ENCODE measurements around the gene FUT3. TPM values are rescaled to one million over a fixed set of nuclear protein-coding genes. Genes with fewer than 3 reads are reported as not detected.

The FUT3 gene
- total RNA-seq, 1 donor from 2014 or later: 20.9 TPM

DNA sequence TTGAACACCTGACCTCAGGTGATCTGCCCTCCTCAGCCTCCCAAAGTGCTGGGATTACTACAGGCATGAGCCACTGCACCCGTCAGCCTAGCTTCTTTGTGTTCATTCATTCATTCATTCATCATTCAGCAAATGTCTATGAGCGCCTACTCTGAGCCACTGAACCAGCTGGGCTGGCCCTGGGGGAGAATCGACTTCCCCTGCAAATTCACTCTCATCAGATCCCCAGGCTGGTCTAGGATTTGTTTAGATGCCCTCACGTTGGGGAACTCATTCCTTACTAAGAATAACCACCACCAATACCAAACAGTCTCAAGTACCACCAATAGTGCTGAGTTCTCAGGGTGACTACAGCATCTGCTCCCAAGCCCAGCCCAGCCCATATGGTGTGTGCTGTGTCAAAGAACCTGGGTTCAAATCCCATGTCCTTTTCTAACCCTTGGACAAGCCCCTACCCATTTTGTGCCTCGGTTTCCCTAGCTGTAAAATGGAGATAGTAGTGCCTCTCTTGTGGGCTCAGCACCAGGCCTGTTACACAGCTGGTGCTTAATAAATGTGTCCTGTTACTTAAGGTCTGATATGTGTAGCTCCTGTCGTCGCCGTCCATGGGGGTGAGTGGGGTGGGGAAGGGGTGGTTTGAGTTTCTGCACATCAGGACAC is 29.6 kb downstream of the FUT3 start:
- intact Hi-C loops (cut with DNase I): no loop called here
- no peaks in the 10 kb centered on the region for H3K36me3 ChIP-seq
- TF ChIP-seq POLR2A (IDR thresholded peaks at IDR 0.05) (no peak), POLR2AphosphoS5 (IDR thresholded peaks at IDR 0.05; ENCODE audit: insufficient read depth in 1 of 2, low read depth in 1 of 2) (no peak)
- TF ChIP-seq, protein P1, sequence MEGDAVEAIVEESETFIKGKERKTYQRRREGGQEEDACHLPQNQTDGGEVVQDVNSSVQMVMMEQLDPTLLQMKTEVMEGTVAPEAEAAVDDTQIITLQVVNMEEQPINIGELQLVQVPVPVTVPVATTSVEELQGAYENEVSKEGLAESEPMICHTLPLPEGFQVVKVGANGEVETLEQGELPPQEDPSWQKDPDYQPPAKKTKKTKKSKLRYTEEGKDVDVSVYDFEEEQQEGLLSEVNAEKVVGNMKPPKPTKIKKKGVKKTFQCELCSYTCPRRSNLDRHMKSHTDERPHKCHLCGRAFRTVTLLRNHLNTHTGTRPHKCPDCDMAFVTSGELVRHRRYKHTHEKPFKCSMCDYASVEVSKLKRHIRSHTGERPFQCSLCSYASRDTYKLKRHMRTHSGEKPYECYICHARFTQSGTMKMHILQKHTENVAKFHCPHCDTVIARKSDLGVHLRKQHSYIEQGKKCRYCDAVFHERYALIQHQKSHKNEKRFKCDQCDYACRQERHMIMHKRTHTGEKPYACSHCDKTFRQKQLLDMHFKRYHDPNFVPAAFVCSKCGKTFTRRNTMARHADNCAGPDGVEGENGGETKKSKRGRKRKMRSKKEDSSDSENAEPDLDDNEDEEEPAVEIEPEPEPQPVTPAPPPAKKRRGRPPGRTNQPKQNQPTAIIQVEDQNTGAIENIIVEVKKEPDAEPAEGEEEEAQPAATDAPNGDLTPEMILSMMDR (IDR thresholded peaks at IDR 0.05): no peak

DNA sequence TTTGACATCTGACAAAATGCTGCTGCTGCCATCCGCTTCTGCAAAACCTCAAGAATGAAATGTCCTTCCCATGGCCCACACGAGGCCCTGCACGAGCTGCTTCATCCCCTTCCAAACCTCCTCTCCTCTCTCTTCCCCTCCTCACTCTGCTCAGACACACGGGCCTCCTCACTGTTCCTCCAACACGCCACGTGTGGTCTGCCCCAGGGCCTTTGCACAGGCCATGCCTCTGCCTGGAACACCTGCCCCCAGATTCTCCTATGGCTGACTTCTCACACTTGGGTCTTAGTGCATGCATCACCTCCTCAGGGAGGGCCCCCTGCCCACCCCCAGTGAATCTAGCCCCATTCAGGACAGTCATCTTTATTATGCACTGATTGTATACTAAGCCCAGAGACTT is 30.5 kb downstream of the FUT3 start:
- DNase-seq (ENCODE audit: extremely low spot score in 2 of 2): no peak
- Histone ChIP-seq H3K9me3 (no peaks in the 10 kb centered on the region), H3K27me3 (no peaks in the 10 kb centered on the region), H3K4me3 (no peak overlapping the region), H3K27ac (no peak overlapping the region), H3K4me1 (no peaks in the 10 kb centered on the region), H3K36me3 (no peaks in the 10 kb centered on the region)
- no peak for TF ChIP-seq POLR2A (IDR thresholded peaks at IDR 0.05)
- TF ChIP-seq, protein P1 (IDR thresholded peaks at IDR 0.05): no peak
- no peak for TF ChIP-seq POLR2AphosphoS5 (IDR thresholded peaks at IDR 0.05; ENCODE audit: insufficient read depth in 1 of 2, low read depth in 1 of 2)
- intact Hi-C loops (cut with DNase I): no loop called here

More for the DNA sequence above, 29.6 kb downstream of the FUT3 start:
- no peak overlapping the region for H3K4me3 ChIP-seq
- no peak overlapping the region for H3K27ac ChIP-seq
- H3K4me1 ChIP-seq: no peaks in the 10 kb centered on the region
- H3K27me3 ChIP-seq: no peaks in the 10 kb centered on the region
- no peak for DNase-seq (ENCODE audit: extremely low spot score in 2 of 2)
- no peaks in the 10 kb centered on the region for H3K9me3 ChIP-seq

DNA sequence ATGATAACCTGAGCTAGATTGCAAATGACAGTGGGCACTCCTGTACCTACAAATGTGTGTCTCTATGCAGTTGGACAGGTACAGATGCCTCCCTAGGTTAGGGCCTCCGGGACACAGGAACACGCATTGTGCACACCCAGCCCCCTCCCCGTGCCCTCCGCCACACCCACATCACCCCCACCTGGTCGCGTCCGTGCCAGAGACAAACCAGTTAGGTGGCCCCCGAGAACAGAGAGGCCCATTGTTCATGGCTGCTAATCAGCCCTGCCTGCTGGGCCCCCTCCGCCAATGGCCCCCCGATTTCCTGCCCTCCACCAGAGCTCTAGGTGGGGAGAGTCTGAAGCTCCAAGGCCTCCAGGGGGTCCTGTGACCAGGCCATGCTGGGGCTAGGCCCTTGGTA is 32.7 kb downstream of the FUT3 start:
- no peaks in the 10 kb centered on the region for H3K27me3 ChIP-seq
- no peak for DNase-seq (ENCODE audit: extremely low spot score in 2 of 2)
- H3K4me3 ChIP-seq: no peak overlapping the region
- no peaks in the 10 kb centered on the region for H3K36me3 ChIP-seq
- no peaks in the 10 kb centered on the region for H3K9me3 ChIP-seq
- H3K27ac ChIP-seq: no peak overlapping the region
- no peak for TF ChIP-seq POLR2AphosphoS5 (IDR thresholded peaks at IDR 0.05; ENCODE audit: insufficient read depth in 1 of 2, low read depth in 1 of 2)
- TF ChIP-seq, protein P1 (IDR thresholded peaks at IDR 0.05): no peak
- TF ChIP-seq POLR2A (IDR thresholded peaks at IDR 0.05): no peak
- no peaks in the 10 kb centered on the region for H3K4me1 ChIP-seq
- intact Hi-C loops (cut with DNase I): no loop called here

DNA sequence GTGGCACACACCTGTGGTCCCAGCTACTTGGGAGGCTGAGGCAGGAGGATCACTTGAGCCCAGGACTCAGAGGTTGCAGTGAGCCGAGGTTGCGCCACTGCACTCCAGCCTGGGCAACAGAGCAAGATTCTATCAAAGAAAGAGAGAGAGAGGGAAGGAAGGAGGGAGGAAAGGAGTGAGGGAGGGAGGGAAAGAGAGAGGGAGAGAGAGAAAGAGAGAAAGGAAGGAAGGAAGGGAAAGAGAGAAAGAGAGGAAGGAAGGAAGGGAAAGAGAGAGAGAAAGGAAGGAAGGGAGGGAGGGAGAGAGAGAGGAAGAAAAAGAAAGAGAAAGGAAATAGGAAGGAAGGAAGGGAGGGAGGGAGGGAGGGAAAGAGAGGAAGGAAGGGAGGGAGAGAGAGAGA is 34.0 kb downstream of the FUT3 start:
- no peak for DNase-seq (ENCODE audit: extremely low spot score in 2 of 2)
- Histone ChIP-seq H3K27me3 (no peaks in the 10 kb centered on the region), H3K36me3 (no peaks in the 10 kb centered on the region), H3K4me3 (no peak overlapping the region), H3K4me1 (no peaks in the 10 kb centered on the region), H3K9me3 (no peaks in the 10 kb centered on the region), H3K27ac (no peak overlapping the region)
- TF ChIP-seq POLR2AphosphoS5 (IDR thresholded peaks at IDR 0.05; ENCODE audit: insufficient read depth in 1 of 2, low read depth in 1 of 2): no peak
- TF ChIP-seq, protein P1 (IDR thresholded peaks at IDR 0.05): no peak
- no peak for TF ChIP-seq POLR2A (IDR thresholded peaks at IDR 0.05)
- intact Hi-C loops (cut with DNase I): no loop called here

DNA sequence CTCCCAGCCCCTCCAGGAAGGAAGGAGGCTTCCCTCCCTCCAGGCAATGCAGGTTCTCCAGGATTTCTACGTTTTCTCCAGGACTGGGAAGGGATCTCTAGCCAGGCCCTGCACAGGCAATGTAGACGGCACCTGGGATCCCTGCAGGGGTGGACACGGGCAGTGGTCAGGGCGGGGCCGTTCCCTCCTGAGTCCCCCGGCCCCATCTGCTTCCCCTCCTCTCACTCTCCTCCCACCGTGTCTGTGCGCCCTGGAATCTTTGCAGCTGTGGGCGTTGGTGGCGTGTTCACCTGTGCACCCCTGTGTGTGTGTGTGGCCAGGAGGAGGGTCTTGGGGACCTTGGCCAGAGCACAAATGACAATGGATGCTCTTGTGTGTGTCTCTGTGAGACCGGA is 36.4 kb downstream of the FUT3 start:
- no peaks in the 10 kb centered on the region for H3K9me3 ChIP-seq
- no peak overlapping the region for H3K4me3 ChIP-seq
- TF ChIP-seq POLR2AphosphoS5 (IDR thresholded peaks at IDR 0.05; ENCODE audit: insufficient read depth in 1 of 2, low read depth in 1 of 2) (no peak), POLR2A (IDR thresholded peaks at IDR 0.05) (no peak)
- TF ChIP-seq, protein P1 (IDR thresholded peaks at IDR 0.05): no peak
- no peaks in the 10 kb centered on the region for H3K27me3 ChIP-seq
- no peak for DNase-seq (ENCODE audit: extremely low spot score in 2 of 2)
- intact Hi-C loops (cut with DNase I): no loop called here
- H3K4me1 ChIP-seq: no peaks in the 10 kb centered on the region
- no peak overlapping the region for H3K27ac ChIP-seq
- H3K36me3 ChIP-seq: no peaks in the 10 kb centered on the region

All from vagina (tissue), 2 donors.